Glutamatergic neuron (in vitro differentiated cells): ENCODE data around the gene CNBD2. TPM values are rescaled to one million over a fixed set of nuclear protein-coding genes. Genes with fewer than 3 reads are reported as not detected.

Experiments used
- DNase-seq: peaks from one replicate; pipeline ENCODE4 v3.0.0; 2022
- H3K27ac Mint-ChIP-seq: one replicate; pipeline ENCODE4 v1.8.0; 2020; ENCODE audit warnings: mild to moderate bottlenecking, mixed read lengths, inconsistent platforms; ENCODE audit not compliant: unreplicated experiment
- H3K27me3 Mint-ChIP-seq: one replicate; pipeline ENCODE4 v1.8.0; 2020; ENCODE audit warnings: mild to moderate bottlenecking, moderate library complexity, mixed read lengths, inconsistent platforms; ENCODE audit not compliant: unreplicated experiment
- H3K36me3 Mint-ChIP-seq: one replicate; pipeline ENCODE4 v1.8.0; 2020; ENCODE audit warnings: mild to moderate bottlenecking, mixed read lengths, inconsistent platforms; ENCODE audit not compliant: unreplicated experiment
- H3K4me1 Mint-ChIP-seq: one replicate; pipeline ENCODE4 v1.8.0; 2020; ENCODE audit warnings: mild to moderate bottlenecking, low read depth, mixed read lengths, inconsistent platforms; ENCODE audit not compliant: unreplicated experiment
- H3K4me3 Mint-ChIP-seq: one replicate; pipeline ENCODE4 v1.8.0; 2020; ENCODE audit warnings: mild to moderate bottlenecking, mixed read lengths, inconsistent platforms; ENCODE audit not compliant: unreplicated experiment
- H3K9me3 Mint-ChIP-seq: one replicate; pipeline ENCODE4 v1.8.0; 2020; ENCODE audit warnings: mild to moderate bottlenecking, moderate library complexity, mixed read lengths, inconsistent platforms; ENCODE audit not compliant: unreplicated experiment
- total RNA-seq: library from RNA; stranded (reverse); fragmentation: NEBNext Ultra II Directional; extraction: Animal tissue kit (Norgen Biotek cat#: 25700); gene quantifications from one replicate; pipeline ENCODE4 v1.2.1, GENCODE V29; 2021; ENCODE audit not compliant: unreplicated experiment
- TF ChIP-seq, protein P1 (sequence below): fragments of 200-600 bp; sonication (generic); IDR thresholded peaks from one replicate; pipeline ENCODE4 v1.5.0; 2021; ENCODE audit not compliant: partially characterized antibody, unreplicated experiment

The CNBD2 gene
- total RNA-seq, 1 donor from 2014 or later, result 4.7 TPM

DNA sequence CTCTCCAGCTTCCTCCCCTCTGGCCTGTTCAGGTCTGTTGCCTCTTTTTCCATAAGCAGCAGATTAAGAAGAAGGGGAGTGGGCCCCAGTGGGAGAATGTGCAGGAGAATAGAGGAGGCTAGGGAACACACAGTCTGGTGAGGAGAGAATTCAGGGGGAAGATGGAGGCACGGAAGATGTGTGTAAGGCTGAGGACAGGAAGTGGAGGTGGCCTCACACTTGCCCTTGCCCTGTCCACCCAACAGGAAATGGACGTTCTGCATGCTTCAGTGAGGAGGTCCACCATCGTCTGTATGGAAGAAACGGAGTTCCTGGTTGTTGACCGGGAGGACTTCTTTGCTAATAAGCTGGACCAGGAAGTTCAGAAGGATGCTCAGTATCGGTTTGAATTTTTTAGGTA is 16.0 kb downstream of the CNBD2 start:
- TF ChIP-seq, protein P1, sequence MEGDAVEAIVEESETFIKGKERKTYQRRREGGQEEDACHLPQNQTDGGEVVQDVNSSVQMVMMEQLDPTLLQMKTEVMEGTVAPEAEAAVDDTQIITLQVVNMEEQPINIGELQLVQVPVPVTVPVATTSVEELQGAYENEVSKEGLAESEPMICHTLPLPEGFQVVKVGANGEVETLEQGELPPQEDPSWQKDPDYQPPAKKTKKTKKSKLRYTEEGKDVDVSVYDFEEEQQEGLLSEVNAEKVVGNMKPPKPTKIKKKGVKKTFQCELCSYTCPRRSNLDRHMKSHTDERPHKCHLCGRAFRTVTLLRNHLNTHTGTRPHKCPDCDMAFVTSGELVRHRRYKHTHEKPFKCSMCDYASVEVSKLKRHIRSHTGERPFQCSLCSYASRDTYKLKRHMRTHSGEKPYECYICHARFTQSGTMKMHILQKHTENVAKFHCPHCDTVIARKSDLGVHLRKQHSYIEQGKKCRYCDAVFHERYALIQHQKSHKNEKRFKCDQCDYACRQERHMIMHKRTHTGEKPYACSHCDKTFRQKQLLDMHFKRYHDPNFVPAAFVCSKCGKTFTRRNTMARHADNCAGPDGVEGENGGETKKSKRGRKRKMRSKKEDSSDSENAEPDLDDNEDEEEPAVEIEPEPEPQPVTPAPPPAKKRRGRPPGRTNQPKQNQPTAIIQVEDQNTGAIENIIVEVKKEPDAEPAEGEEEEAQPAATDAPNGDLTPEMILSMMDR, result no peak
- no peak for DNase-seq
- no peak overlapping the region for H3K27ac Mint-ChIP-seq
- peaks cover 4% of the 10 kb centered on the region for H3K9me3 Mint-ChIP-seq
- peaks cover 3% of the 10 kb centered on the region for H3K27me3 Mint-ChIP-seq
- no peaks in the 10 kb centered on the region for H3K36me3 Mint-ChIP-seq
- peaks cover 11% of the 10 kb centered on the region for H3K4me1 Mint-ChIP-seq
- H3K4me3 Mint-ChIP-seq, result no peak overlapping the region

DNA sequence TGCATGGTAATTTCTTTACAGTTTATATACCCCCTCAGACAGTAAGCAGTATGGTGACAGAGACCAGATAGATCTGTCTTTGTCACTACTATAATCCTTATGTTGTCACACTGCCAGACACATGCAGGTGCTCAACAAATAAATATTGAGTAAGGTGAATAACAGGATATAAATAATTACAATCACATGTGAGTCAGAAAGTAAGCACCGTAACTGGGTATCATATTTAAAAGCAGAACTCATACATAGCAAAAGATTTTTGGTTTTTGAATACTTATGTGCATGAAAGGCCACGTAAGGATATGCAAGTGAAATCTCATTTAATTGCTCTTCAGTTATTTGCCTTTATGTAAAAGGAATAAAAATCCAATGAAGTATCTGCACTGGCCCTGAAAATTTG is 17.4 kb downstream of the CNBD2 start:
- H3K27me3 Mint-ChIP-seq, result peaks cover 5% of the 10 kb centered on the region
- peaks cover 3% of the 10 kb centered on the region for H3K4me1 Mint-ChIP-seq
- H3K27ac Mint-ChIP-seq, result no peak overlapping the region
- TF ChIP-seq, protein P1, result no peak
- H3K36me3 Mint-ChIP-seq, result no peaks in the 10 kb centered on the region
- no peak for DNase-seq
- no peak overlapping the region for H3K4me3 Mint-ChIP-seq
- peaks cover 4% of the 10 kb centered on the region for H3K9me3 Mint-ChIP-seq

DNA sequence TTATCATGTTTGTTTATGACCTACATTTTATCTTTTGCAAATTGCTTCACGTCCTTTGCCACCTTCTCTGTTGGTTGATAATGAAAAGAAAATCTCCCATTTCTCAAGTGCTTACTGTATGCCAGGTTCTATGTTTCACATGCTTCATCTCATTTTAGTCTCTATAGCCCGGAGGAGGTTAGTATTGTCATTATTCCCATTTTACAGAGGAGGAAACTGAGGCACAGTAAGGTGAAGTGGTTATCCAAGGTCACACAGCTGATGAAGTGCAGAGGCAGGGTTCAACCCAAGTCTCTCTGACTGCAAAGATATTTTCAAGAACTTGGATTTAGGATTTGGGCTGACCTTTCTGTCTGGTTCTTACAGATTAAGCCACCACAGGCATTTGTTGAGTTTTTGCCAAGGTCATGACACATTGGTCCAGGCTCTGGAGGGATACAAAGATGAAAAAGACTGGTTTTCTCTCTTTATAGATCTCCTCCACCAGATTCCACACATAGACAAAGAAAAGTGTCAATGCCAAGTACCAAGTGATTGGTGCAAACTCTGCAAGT is 20.6 kb downstream of the CNBD2 start:
- H3K9me3 Mint-ChIP-seq, result peaks cover 4% of the 10 kb centered on the region

DNA sequence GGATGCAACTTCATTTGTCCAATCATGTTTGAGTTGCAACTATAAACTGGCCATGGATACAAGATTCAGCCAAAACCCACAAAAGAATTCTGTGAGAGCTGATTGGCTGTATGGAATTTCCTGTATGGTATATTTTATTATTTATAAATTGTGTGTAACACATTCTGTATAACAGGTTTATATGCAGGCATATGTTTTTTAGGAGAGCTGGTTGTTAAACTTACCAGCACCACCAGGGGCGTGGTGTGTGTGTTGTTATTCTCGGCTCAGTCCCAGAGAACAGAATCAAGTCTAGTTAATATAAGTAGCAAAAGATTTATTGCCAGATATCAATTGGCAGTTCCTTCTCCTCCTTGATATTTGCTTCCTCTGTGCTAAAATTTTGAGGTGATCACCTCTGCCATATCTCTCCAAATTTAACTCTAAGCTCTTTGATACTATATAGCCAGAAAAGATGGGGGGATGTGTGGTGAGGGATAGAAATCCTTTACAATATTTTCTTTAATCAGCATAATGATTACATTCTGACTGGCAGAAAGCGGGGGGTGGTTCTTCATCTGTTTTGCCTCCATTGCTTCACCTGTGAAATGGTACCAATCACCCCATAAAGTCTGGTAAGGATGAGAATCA is 22.9 kb downstream of the CNBD2 start:
- H3K27ac Mint-ChIP-seq, result no peak overlapping the region
- TF ChIP-seq, protein P1, result peak; percentile 55
- H3K4me1 Mint-ChIP-seq, result peaks cover 9% of the 10 kb centered on the region
- H3K27me3 Mint-ChIP-seq, result peaks cover 7% of the 10 kb centered on the region
- no peak overlapping the region for H3K4me3 Mint-ChIP-seq
- H3K36me3 Mint-ChIP-seq, result no peaks in the 10 kb centered on the region
- no peaks in the 10 kb centered on the region for H3K9me3 Mint-ChIP-seq
- peak; percentile 42 for DNase-seq

More for the DNA sequence above, 20.6 kb downstream of the CNBD2 start:
- H3K4me1 Mint-ChIP-seq, result peaks cover 3% of the 10 kb centered on the region
- H3K4me3 Mint-ChIP-seq, result no peak overlapping the region
- H3K27me3 Mint-ChIP-seq, result peaks cover 2% of the 10 kb centered on the region
- no peaks in the 10 kb centered on the region for H3K36me3 Mint-ChIP-seq
- TF ChIP-seq, protein P1, result no peak
- no peak for DNase-seq
- H3K27ac Mint-ChIP-seq, result no peak overlapping the region

DNA sequence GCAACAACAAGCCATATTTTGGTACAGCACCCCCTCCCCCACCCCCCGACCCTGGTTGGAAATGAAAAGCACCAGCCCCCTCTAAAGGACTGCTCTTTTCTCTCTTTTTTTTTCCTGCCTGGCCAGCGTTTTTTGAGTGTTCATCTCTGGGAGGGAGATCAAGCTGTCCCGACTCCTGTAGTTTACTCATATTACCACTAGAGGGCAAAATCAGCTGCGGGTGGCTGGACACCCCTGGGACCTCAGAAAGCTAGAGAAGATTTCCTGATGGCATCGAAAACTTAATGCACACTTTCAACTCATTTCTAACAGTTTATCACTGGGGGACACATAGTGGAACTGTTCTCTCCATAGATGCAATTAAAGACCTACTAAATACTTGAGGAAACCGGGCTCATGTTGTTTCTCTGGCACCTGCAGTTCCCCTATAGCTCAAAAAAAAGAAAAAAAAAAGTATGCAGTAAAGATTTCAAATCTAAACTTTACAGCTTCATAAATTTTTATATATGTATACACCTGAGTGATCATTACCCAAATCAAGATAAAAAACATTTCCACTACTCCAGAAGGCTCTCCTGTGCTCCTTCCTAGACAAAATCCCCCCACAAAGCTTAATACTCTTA is 24.4 kb downstream of the CNBD2 start:
- peaks cover 7% of the 10 kb centered on the region for H3K27me3 Mint-ChIP-seq
- peaks cover 11% of the 10 kb centered on the region for H3K4me1 Mint-ChIP-seq
- no peak overlapping the region for H3K4me3 Mint-ChIP-seq
- TF ChIP-seq, protein P1, result peak; percentile 93
- no peak overlapping the region for H3K27ac Mint-ChIP-seq
- no peaks in the 10 kb centered on the region for H3K9me3 Mint-ChIP-seq
- DNase-seq, result peak; percentile 34
- H3K36me3 Mint-ChIP-seq, result no peaks in the 10 kb centered on the region
